ENCODE data around the gene HLCS.
"Not testable (repeated sequence)": the region's sequence is repeated elsewhere in the genome, so short reads cannot be mapped to it uniquely, and the experiment has no call there.

The HLCS gene

DNA sequence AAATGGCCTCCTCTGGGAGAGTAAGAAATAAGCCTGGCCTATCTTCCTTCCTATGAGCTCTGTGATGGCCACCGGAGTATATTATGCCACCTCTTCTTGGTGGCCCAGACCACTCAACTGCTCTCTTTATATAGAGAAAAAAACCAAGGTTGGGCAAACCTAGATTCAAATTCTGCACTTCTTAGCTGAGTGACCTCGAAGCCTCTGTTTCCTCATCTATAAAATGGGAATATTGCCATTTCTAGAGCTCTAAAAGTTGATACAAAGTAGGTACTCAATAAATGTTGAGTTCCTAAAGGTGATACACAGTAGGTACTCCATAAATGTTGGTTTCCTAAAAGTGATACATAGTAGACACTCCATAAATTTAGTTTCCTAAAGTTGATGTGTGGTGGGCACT, 120.7 kb downstream of the HLCS start:
- no peak for DNase-seq

DNA sequence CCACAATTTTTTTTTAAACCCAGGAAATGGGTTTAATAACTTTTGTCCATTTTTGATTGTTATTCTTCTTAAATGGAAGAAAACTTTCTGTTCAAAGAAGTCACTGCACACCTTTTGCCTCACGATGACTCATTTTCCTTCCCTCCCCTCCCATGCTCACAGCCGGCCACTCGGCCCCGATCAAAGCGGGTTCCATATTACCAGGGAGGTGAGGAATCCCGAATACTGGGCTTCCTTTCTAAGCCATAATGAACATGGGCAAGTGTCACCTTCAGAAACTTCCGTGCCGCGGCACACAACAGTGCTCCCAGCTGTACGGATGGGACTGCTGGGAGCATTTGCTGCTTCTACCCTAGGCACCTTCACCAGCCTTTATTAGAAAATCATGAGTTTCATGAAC, 121.4 kb downstream of the HLCS start:
- no peak for DNase-seq

GRCh38 chr21:36841866-36842265, 124.6 kb downstream of the HLCS start:
- no peak for DNase-seq

DNA sequence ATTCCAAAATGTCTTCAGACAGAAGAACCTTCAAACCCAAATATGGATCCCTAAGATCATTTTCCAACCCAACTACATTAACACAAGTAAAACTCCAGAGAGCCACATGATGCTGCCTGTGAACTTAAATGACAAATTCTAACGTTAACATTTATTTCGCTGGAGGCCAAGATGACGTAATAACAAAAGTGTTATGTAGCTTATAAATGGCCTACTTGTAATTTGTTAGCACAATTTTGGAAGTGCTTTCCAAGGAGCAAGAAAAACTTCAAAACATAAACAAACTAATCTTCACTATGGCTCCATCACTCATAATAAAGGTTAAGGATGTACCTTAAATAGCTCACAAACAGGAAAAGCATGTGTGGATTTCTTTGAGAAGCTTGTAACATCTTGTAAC, 126.7 kb downstream of the HLCS start:
- DNase-seq = no peak

DNA sequence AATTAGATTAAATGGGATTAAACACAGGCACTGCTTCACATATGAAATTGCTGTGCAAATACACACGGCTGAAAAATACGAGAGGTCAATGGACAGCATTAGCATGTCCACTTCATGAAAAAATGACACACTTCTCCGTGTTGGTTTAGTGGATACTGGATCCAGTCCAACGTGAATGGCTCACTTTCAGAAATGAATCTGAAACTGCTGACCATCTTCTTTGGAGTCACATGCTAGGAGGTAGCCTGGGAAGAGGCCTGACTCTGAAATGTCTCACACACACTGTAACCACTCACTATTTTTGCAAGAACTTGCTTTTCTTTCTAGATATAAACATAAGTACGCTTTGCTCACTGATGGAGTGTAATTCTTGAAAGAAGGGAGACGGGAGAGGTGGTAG, 127.3 kb downstream of the HLCS start:
- no peak for DNase-seq

DNA sequence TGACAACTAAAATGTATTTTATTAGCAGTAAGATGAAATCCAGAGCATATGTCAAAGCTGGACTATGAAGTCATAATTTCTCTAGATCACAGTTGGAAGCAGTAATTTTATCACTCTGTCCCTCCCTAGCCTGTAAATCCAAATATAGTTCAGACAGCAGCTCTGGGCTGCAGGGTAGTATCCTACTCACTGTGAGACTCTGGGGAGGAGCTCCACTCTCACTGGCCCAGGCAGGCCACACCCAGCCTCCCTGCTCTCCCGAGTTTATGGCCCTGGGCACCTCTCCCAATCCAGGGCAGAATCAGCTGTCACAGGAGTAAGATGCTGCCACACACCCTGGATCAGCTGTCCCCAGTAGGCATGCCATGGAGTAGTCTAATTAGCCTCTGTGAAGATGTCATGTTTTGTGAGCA, 131.1 kb downstream of the HLCS start:
- no peak for DNase-seq

- no peak for DNase-seq
These were observed 132.3 kb downstream of the HLCS start for GRCh38 chr21:36834192-36834591.

- no peak for DNase-seq
These were observed 136.4 kb downstream of the HLCS start for GRCh38 chr21:36830100-36830499.

DNA sequence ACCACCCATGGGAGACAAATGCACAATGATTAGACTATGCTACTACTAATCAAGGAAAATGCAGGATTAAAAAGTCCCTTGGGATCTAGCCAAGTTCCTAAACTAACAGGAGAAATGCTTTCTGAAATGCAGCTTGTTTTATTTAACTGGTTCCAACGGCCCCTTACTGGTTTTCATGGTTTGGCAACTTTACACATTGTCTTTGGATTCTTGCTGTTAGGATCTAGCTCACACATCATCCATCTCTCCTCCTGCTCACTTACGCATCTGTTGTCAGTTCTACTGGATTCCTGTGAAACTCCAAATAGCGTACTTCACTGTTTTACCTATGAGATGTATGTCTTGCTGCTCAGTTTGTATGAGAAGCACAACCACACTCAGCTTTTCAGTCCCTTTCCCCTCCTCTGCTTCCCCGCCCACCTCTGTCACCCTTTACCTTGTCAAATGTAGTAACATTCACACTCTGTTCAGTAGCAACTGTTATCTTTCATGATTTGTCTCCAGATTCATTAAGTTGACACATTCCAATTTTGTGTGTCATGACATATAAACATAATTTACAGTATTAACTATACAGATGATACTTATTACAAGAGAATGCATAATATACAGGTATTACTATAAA, 137.5 kb downstream of the HLCS start:
- no peak for DNase-seq

- no peak for DNase-seq
These were observed 138.3 kb downstream of the HLCS start for GRCh38 chr21:36828208-36828607.

DNA sequence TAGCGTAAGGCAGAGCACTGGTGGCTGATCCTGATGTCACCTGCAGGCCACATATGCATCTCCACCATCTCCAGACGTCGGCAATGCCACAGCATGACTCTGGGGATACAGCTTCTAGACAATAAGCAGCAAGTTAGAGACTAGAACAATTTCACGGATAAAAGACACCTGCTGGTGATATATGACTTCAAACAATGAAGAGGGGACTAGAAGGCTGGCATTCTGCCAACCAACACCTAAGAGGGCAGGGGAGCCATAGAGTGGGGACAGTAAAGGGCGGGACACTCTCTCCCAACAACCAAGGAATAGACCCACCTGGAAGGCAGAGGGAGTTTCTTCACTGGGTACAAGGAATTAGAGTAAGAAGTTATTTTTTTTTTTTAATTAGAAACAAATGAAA, 140.8 kb downstream of the HLCS start:
- no peak for DNase-seq

GRCh38 chr21:36821032-36821299, 145.5 kb downstream of the HLCS start:
- no peak for DNase-seq

- no peak for DNase-seq
These were observed 146.1 kb downstream of the HLCS start for GRCh38 chr21:36820176-36821031.

GRCh38 chr21:36817732-36818450, 148.6 kb downstream of the HLCS start:
- no peak for DNase-seq

DNA sequence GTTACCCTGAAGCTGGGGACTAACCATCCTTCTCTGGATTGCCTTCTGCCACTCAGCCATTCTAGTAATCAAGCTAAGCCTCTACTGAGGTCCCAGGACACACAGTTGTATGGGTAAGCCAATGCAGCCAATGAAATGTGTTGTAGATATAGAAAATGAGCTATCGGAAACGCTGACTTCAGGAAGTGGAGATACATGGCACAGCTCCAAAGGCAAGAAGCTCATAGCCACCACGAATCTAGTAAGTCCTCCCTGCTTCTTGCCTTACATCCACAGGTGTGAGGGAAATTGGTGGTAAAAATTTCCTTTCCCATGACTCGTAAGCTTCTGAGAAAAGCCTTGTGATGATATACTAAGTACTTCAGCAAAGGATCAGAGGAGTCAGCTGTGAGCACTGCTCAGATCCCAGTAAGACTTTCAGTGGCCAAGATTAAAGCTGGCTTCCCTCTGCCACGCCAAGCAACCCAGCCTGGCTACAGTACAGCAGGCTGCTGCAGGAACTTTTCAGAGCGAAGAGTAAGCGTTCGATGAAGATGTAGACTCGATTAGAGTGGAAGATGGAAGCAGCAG, 149.8 kb downstream of the HLCS start:
- DNase-seq = no peak

DNA sequence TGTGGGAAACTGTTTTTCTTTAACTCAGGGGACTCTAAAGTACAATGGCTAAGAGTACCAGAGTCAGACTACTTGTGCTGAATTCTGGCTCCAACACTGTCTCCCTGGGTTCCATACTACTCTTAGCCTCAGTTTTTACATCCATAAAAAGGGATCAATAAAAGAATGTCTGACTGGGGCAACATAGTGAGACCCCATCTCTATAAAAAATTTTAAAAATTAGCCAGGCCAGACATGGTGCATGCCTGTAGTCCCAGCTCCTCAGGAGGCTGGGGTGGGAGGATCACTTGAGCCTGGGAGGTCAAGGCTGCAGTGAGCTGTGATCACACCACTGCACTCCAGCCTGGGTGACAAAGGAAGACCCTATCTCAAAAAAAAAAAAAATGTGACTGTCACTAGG, 150.4 kb downstream of the HLCS start:
- DNase-seq = not testable (repeated sequence)

DNA sequence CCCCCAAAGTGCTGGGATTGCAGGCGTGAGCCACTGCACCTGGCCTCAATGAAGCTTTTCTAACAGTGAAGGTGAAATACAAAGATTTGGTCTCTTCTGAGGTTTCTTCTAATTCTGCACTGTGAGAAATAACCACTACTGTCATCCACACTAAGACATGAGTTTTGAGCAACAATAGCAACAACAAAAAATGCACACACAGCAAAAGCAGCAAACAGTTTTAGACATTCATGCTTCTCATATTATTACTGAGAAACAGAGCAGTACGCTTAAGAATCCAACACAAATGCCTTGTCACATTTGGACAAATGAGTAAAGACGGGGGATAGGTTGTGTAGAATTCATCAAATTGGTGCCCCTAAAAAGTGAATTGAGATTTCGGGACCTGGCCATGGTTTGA, 151.2 kb downstream of the HLCS start:
- DNase-seq = no peak

- no peak for DNase-seq
These were observed 153.4 kb downstream of the HLCS start for GRCh38 chr21:36813052-36813451.

DNA sequence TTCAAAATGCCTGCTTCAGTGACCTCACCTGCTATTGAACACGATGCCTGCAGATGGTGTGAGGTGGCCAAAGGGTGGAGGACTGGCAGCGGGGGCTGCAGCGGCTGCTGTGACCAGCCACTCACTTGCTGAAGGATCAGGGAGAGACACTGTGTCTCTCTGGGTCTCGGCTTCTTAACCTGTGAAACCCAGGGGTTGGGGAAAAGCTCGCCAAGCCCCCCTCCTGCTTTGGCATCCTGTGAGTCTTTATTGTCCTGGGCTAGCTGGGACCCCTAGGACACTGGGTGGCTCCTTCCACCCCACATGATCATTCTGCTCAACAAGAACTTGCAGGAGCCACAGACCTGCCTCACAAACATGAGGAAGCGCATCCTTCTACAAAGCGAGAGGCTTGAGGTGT, 154.7 kb downstream of the HLCS start:
- DNase-seq = no peak

DNA sequence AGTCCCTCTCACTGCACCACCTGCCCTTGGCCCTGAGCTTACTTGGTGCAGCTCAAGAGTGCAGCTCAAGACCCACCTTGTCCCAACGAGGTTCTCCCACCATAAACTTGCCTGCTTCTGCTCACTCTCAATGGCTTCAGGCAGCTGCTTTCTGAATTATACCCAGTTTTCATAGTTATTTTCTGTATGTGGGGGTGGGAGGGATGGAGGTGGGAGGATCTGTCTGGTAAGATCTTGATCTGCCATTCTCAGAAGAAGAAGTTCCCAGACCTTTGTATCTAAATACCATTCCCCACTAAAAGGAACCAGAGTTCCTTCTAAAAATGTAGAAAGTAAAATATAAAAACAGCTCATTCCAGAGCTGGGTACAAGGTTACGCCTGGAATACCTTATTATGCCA, 156.0 kb downstream of the HLCS start:
- DNase-seq = no peak

DNA sequence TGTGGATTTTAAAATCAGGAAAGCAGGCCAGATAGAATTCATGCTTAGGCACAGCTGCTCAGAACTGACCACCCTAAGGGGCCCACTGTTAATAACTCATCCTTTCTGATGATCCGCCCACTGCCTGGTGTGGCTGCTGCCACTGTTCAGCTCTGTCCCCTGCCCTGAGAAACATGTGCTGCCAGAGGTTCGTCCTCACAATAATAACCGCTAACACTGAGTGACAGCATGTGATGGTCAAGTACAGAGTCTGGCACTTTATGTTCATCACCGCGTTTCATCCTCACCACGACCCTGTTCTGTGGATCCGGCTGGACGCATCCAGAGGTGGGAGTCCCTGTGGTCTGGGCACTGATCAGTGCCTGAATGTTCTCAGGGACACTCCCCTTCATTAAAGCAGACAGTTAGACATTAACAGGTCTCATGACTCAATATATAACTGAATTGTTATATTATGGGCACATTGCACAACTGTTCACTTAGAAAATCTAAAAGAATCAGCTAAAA, 159.0 kb downstream of the HLCS start:
- DNase-seq = no peak

DNA sequence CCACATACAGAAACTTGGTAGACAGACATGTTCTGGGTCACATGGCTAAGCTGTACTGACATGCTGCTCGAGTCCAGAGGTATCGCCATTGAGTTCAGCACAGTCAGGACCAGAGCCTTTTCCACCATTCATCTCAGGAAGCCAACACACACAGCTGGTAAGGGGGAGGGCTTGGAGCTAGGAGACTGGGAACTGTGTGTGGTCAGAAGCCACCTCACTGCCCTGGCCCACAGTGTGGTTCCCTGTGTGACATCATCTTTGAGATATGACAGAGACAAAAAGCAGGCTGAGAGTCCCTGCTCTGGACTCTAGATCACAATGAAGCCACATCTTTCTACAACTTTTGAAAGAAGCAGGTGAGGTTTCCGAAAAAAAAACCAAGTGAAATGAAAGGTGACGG, 160.4 kb downstream of the HLCS start:
- no peak for DNase-seq

DNA sequence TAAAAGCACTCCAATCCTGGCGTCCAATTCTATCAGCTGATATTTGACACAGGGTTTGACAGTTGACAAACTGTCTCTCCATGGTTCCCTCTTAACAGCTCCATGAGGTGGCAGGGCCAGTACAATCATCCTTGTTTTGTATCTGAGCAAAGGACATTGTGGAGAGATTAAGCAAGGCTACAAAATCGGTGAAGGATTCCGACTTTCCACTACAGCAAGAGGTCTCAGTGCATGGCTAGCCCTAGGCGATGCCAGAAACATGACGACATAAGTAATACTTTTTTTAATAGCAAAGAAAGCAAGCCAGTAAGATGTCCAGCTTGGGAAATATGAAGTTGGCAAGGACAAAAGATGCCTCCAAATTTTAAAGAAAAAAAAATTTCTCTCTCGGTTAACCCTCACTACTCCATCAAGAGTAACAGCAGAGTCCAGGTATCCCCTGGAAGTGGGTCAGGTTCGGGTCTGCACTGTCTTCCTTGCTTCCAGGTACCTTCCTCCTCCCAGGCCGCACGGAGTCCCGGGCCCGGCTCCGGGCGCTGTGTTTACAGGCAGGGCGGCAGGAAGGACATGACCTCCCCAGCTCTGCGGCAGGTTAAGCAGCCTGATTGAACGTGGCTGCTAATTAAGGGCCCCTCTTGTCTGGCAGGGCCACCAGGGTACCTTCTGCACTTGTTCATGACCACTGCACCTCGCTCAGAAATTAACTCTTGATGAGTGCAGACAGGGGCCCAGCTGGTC, 161.4 kb downstream of the HLCS start:
- no peak for DNase-seq
